IPS-15b (cell line): ENCODE measurements around the gene GLIS1.

Experiments
- H3K27me3 ChIP-seq: one replicate; pipeline ENCODE4 v1.6.1; 2013; ENCODE audit warnings: low read length; ENCODE audit not compliant: control insufficient read depth, insufficient read depth
- H3K36me3 ChIP-seq: one replicate; pipeline ENCODE4 v1.6.1; 2013; ENCODE audit warnings: low read length; ENCODE audit not compliant: control insufficient read depth, insufficient read depth
- H3K4me1 ChIP-seq: one replicate; pipeline ENCODE4 v1.6.1; 2013; ENCODE audit warnings: mild to moderate bottlenecking, low read length; ENCODE audit not compliant: control insufficient read depth, insufficient read depth
- H3K4me3 ChIP-seq: one replicate; pipeline ENCODE4 v1.5.1; 2013; ENCODE audit warnings: low read depth, low read length
- H3K9ac ChIP-seq: one replicate; pipeline ENCODE4 v1.6.1; 2013; ENCODE audit warnings: low read depth, mild to moderate bottlenecking, low read length
- H3K9me3 ChIP-seq: one replicate; pipeline ENCODE4 v1.6.1; 2013; ENCODE audit warnings: mild to moderate bottlenecking, low read length; ENCODE audit not compliant: control insufficient read depth, insufficient read depth

The GLIS1 gene

GRCh38 chr1:53608676-53609075, 130.3 kb downstream of the GLIS1 start:
- peaks cover 3% of the 10 kb centered on the region for H3K27me3 ChIP-seq
- peaks cover 2% of the 10 kb centered on the region for H3K4me1 ChIP-seq
- no peaks in the 10 kb centered on the region for H3K9me3 ChIP-seq
- no peaks in the 10 kb centered on the region for H3K36me3 ChIP-seq
- no peak overlapping the region for H3K9ac ChIP-seq
- H3K4me3 ChIP-seq, result no peak overlapping the region

GRCh38 chr1:53608071-53608470, 130.9 kb downstream of the GLIS1 start:
- no peaks in the 10 kb centered on the region for H3K9me3 ChIP-seq
- no peak overlapping the region for H3K4me3 ChIP-seq
- no peak overlapping the region for H3K9ac ChIP-seq
- H3K36me3 ChIP-seq, result no peaks in the 10 kb centered on the region
- peaks cover 3% of the 10 kb centered on the region for H3K27me3 ChIP-seq
- peaks cover 2% of the 10 kb centered on the region for H3K4me1 ChIP-seq

DNA sequence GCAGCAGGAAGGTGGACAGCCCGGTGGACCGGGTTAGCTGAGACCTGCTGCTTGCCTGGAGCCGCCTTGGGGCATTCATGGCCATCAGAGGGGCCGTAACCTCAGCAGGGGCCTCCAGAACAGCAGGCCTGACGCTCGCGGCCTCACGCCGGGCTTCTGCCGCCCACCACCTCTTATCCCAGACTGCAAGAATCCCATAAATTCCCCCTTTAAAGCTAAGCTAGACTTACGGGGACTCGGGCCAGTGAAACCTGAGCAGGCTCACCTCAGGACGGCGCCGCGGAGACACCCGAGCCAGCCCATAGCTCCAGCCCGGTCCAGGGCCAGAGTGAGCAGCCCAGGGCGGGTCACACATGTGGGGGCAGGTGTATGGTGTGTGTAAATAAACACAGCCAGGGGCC, 132.3 kb downstream of the GLIS1 start:
- H3K4me3 ChIP-seq, result no peak overlapping the region

GRCh38 chr1:53606197-53606596, 132.8 kb downstream of the GLIS1 start:
- no peaks in the 10 kb centered on the region for H3K36me3 ChIP-seq
- no peaks in the 10 kb centered on the region for H3K9me3 ChIP-seq
- no peak overlapping the region for H3K4me3 ChIP-seq
- H3K9ac ChIP-seq, result no peak overlapping the region
- H3K27me3 ChIP-seq, result peaks cover 3% of the 10 kb centered on the region
- H3K4me1 ChIP-seq, result peaks cover 2% of the 10 kb centered on the region

More for the DNA sequence above, 132.3 kb downstream of the GLIS1 start:
- Histone ChIP-seq H3K4me1 (peaks cover 2% of the 10 kb centered on the region), H3K36me3 (no peaks in the 10 kb centered on the region), H3K27me3 (peaks cover 3% of the 10 kb centered on the region), H3K9me3 (no peaks in the 10 kb centered on the region), H3K9ac (no peak overlapping the region)

DNA sequence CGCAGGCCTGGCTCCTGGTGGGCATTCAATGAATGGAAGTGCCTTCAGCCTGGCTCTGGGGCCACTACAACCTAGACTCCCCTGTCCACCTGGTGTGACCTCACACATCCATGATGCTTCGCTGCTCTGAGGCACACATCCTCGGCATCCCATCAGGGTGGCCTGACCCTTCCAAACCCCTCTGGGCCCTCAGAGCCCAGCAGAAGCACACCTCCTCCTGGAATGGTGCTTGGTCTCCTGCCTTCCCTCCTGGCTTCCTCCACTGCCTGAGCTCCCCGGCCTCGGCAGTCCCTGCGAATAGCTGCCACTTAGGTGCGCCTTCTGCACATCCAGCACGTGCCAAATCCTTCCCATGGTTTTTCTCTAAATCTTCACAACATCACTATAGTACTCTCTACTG, 133.8 kb downstream of the GLIS1 start:
- H3K4me1 ChIP-seq, result peaks cover 2% of the 10 kb centered on the region
- peaks cover 3% of the 10 kb centered on the region for H3K27me3 ChIP-seq
- H3K9ac ChIP-seq, result no peak overlapping the region
- no peaks in the 10 kb centered on the region for H3K36me3 ChIP-seq
- H3K9me3 ChIP-seq, result no peaks in the 10 kb centered on the region
- H3K4me3 ChIP-seq, result no peak overlapping the region

- H3K36me3 ChIP-seq, result no peaks in the 10 kb centered on the region
- H3K4me1 ChIP-seq, result peaks cover 2% of the 10 kb centered on the region
- peaks cover 3% of the 10 kb centered on the region for H3K27me3 ChIP-seq
- no peaks in the 10 kb centered on the region for H3K9me3 ChIP-seq
- no peak overlapping the region for H3K4me3 ChIP-seq
- no peak overlapping the region for H3K9ac ChIP-seq
Observed at GRCh38 chr1:53604291-53604919, 134.6 kb downstream of the GLIS1 start.

DNA sequence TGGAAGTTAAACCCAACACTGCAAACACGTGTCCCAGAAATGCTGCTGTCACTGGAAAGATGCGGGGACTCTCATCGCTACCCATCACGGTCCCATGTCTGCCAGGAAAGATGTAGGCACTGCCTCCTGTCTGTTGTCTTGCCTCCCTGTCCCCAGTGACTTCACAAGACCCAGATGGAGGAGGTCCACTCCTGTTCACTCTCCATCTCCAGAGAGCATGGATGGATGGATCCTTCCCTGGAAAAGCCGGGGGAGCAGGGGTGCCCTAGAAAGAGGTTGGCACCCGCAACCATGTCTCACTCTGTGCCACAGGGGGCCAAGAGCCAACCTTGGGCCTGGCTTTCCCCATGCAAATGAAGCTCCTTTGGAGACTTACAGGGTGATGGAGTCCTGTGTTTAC, 135.5 kb downstream of the GLIS1 start:
- H3K4me1 ChIP-seq, result peaks cover 2% of the 10 kb centered on the region
- no peak overlapping the region for H3K4me3 ChIP-seq
- H3K9me3 ChIP-seq, result no peaks in the 10 kb centered on the region
- no peaks in the 10 kb centered on the region for H3K36me3 ChIP-seq
- H3K27me3 ChIP-seq, result peaks cover 3% of the 10 kb centered on the region
- no peak overlapping the region for H3K9ac ChIP-seq

DNA sequence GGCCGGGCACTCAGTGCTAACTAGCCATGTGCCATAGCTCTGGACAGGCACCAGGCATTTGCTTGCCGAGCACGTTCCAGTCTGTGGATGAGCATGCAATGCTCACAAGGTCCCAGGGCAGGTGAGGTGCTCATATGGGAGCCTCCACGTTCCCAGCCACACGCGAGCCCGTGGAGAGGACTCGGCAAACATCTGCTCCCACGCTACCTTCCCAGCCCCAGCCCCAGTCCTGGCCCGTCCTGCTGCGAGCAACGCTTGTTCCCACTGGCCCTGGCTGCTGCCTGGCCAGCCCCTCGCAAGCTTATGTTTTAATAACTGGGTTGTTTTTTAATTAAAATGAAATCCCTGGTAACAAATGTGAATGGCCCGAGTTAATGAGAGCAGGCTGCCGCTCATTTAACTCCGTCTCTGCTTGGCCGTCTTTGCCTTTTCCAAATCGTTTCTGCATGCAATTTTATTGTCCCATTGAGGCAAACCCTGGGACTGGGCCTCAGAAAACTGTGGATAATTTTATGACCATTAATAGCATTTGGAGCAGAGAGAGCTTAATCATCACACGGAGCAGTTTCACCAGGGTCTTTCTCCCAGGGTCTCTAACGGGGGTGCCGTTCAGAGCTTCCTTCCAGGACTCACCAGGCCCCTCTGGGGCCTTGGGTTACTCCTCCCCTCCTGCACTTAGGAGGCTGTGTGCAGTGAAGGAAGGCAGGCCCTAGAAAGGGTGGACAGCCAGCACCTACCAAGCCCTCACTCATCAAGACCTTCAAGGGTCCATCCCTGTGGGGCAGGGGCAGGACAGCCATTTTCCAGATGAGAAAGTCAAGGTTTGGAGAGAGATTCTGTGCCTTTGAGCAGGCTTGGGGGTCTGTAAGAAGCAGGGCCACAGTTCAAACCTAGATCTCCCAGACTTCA, 136.8 kb downstream of the GLIS1 start:
- H3K4me3 ChIP-seq, result no peak overlapping the region
- no peaks in the 10 kb centered on the region for H3K27me3 ChIP-seq
- peaks cover 2% of the 10 kb centered on the region for H3K4me1 ChIP-seq
- no peaks in the 10 kb centered on the region for H3K9me3 ChIP-seq
- H3K36me3 ChIP-seq, result no peaks in the 10 kb centered on the region
- no peak overlapping the region for H3K9ac ChIP-seq

- no peak overlapping the region for H3K9ac ChIP-seq
- no peaks in the 10 kb centered on the region for H3K27me3 ChIP-seq
- no peaks in the 10 kb centered on the region for H3K9me3 ChIP-seq
- H3K4me3 ChIP-seq, result no peak overlapping the region
- no peaks in the 10 kb centered on the region for H3K36me3 ChIP-seq
- no peaks in the 10 kb centered on the region for H3K4me1 ChIP-seq
Observed at GRCh38 chr1:53601031-53601745, 137.8 kb downstream of the GLIS1 start.

DNA sequence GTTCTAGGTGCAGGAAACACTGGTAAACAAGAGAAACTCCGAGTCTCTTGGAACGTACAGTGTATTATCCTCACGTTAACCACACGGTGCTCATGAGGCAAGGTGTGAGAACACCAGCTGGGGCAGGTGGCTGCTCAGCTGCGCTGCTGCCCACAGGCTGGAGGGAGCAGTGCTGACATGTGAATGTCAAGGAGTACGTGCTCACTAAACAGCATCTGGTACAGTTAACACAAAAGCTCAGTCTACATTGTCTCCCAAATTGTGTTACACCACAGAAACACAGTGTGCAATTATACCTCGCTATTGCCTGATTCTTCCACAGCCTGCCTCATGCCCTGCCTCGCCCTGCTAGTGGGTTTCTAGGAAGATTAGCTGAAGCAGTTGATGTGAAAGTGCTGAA, 138.4 kb downstream of the GLIS1 start:
- H3K9ac ChIP-seq, result no peak overlapping the region
- H3K4me3 ChIP-seq, result no peak overlapping the region
- H3K27me3 ChIP-seq, result no peaks in the 10 kb centered on the region
- no peaks in the 10 kb centered on the region for H3K4me1 ChIP-seq
- no peaks in the 10 kb centered on the region for H3K9me3 ChIP-seq
- no peaks in the 10 kb centered on the region for H3K36me3 ChIP-seq

GRCh38 chr1:53600001-53600400, 139.0 kb downstream of the GLIS1 start:
- Histone ChIP-seq H3K9me3 (no peaks in the 10 kb centered on the region), H3K27me3 (no peaks in the 10 kb centered on the region), H3K36me3 (no peaks in the 10 kb centered on the region), H3K4me3 (no peak overlapping the region), H3K9ac (no peak overlapping the region), H3K4me1 (no peaks in the 10 kb centered on the region)
